ENCODE results near the gene ZNF148. TPM values are rescaled to one million over a fixed set of nuclear protein-coding genes. Genes with fewer than 3 reads are reported as not detected.
"Not testable (repeated sequence)": the region's sequence is repeated elsewhere in the genome, so short reads cannot be mapped to it uniquely, and the experiment has no call there.

Gene ZNF148
- total RNA-seq, 2 donors from 2014 or later = 35.4 to 50.1 TPM

GRCh38 chr3:125349055-125349454, 26.1 kb downstream of the ZNF148 start:
- intact Hi-C loops (cut with DNase I) = no loop called here

GRCh38 chr3:125343367-125343766, 31.8 kb downstream of the ZNF148 start:
- H3K4me1 ChIP-seq; H3K27ac ChIP-seq; H3K9me3 ChIP-seq; intact Hi-C loops (cut with DNase I); H3K36me3 ChIP-seq; H3K27me3 ChIP-seq; H3K4me3 ChIP-seq; DNase-seq; H3K9ac ChIP-seq (ENCODE audit: low read depth in 2 of 2, low read length in 2 of 2): not testable (repeated sequence)

More at GRCh38 chr3:125349055-125349454, 26.1 kb downstream of the ZNF148 start:
- Histone ChIP-seq H3K4me3 (no peak overlapping the region), H3K9me3 (no peaks in the 10 kb centered on the region), H3K27ac (no peak overlapping the region), H3K4me1 (no peaks in the 10 kb centered on the region), H3K27me3 (no peaks in the 10 kb centered on the region), H3K9ac (ENCODE audit: low read depth in 2 of 2, low read length in 2 of 2) (no peak overlapping the region), H3K36me3 (no peaks in the 10 kb centered on the region)
- DNase-seq = no peak
- TF ChIP-seq CTCF (IDR thresholded peaks at IDR 0.05) = no peak

- Histone ChIP-seq H3K36me3 (no peaks in the 10 kb centered on the region), H3K9me3 (no peaks in the 10 kb centered on the region), H3K4me3 (no peak overlapping the region), H3K27me3 (no peaks in the 10 kb centered on the region), H3K4me1 (no peaks in the 10 kb centered on the region), H3K9ac (ENCODE audit: low read depth in 2 of 2, low read length in 2 of 2) (no peak overlapping the region), H3K27ac (no peak overlapping the region)
- intact Hi-C loops (cut with DNase I) = no loop called here
- no peak for TF ChIP-seq CTCF (IDR thresholded peaks at IDR 0.05)
- DNase-seq = no peak
Observed at GRCh38 chr3:125340121-125340520, 35.0 kb downstream of the ZNF148 start.

GRCh38 chr3:125337506-125337905, 37.6 kb downstream of the ZNF148 start:
- Histone ChIP-seq H3K9ac (ENCODE audit: low read depth in 2 of 2, low read length in 2 of 2) (no peak overlapping the region), H3K4me1 (no peaks in the 10 kb centered on the region), H3K36me3 (no peaks in the 10 kb centered on the region), H3K27me3 (no peaks in the 10 kb centered on the region), H3K27ac (no peak overlapping the region), H3K9me3 (no peaks in the 10 kb centered on the region), H3K4me3 (no peak overlapping the region)
- DNase-seq = no peak
- no peak for TF ChIP-seq CTCF (IDR thresholded peaks at IDR 0.05)
- intact Hi-C loops (cut with DNase I) = no loop called here

- no peak for TF ChIP-seq CTCF (IDR thresholded peaks at IDR 0.05)
- no peaks in the 10 kb centered on the region for H3K9me3 ChIP-seq
- no peak for DNase-seq
- H3K27me3 ChIP-seq = no peaks in the 10 kb centered on the region
- no peak overlapping the region for H3K4me3 ChIP-seq
- no peak overlapping the region for H3K27ac ChIP-seq
- H3K4me1 ChIP-seq = no peaks in the 10 kb centered on the region
- intact Hi-C loops (cut with DNase I) = no loop called here
- H3K36me3 ChIP-seq = no peaks in the 10 kb centered on the region
- no peak overlapping the region for H3K9ac ChIP-seq (ENCODE audit: low read depth in 2 of 2, low read length in 2 of 2)
Observed at GRCh38 chr3:125334675-125335560, 40.2 kb downstream of the ZNF148 start.

GRCh38 chr3:125332504-125332903, 42.6 kb downstream of the ZNF148 start:
- H3K9me3 ChIP-seq = no peaks in the 10 kb centered on the region
- no peak for TF ChIP-seq CTCF (IDR thresholded peaks at IDR 0.05)
- no peak for DNase-seq
- no peak overlapping the region for H3K9ac ChIP-seq (ENCODE audit: low read depth in 2 of 2, low read length in 2 of 2)
- no peak overlapping the region for H3K4me3 ChIP-seq
- no peaks in the 10 kb centered on the region for H3K36me3 ChIP-seq
- no peak overlapping the region for H3K27ac ChIP-seq
- no peaks in the 10 kb centered on the region for H3K4me1 ChIP-seq
- no peaks in the 10 kb centered on the region for H3K27me3 ChIP-seq
- intact Hi-C loops (cut with DNase I) = no loop called here
